GM23338 (cell line): ENCODE data around the gene UVSSA. TPM values are rescaled to one million over a fixed set of nuclear protein-coding genes. Genes with fewer than 3 reads are reported as not detected.
"Not testable (repeated sequence)": the region's sequence is repeated elsewhere in the genome, so short reads cannot be mapped to it uniquely, and the experiment has no call there.

Source experiments
- ATAC-seq: fragments of 200-7000 bp; cut with Tn5 transposase; 3 replicates; pipeline ENCODE4 v1.9.1; 2020
- DNase-seq: peaks from one replicate; pipeline ENCODE4 v3.0.0-alpha.2; 2015; ENCODE audit warnings: low spot score
- H2AFZ ChIP-seq: fragments of 200-600 bp; sonication (generic); 2 replicates; pipeline ENCODE4 v1.8.0; 2016; ENCODE audit warnings: antibody characterized with exemption, mild to moderate bottlenecking, moderate library complexity
- H3F3A ChIP-seq: fragments of 200-600 bp; sonication (generic); replicated peaks from 2 replicates; pipeline ENCODE4 v1.8.0; 2017; ENCODE audit warnings: antibody characterized with exemption, mixed run types, low read depth
- H3K27ac ChIP-seq: fragments of 200-600 bp; sonication (generic); 2 replicates; pipeline ENCODE4 v1.6.1; 2016; ENCODE audit warnings: low read depth
- H3K27me3 ChIP-seq: fragments of 200-600 bp; sonication (generic); 2 replicates; pipeline ENCODE4 v1.8.0; 2016; ENCODE audit warnings: mild to moderate bottlenecking, mixed run types, moderate library complexity; ENCODE audit not compliant: insufficient read depth
- H3K36me3 ChIP-seq: fragments of 200-600 bp; sonication (generic); 2 replicates; pipeline ENCODE4 v1.8.0; 2016; ENCODE audit warnings: mild to moderate bottlenecking; ENCODE audit not compliant: insufficient read depth
- H3K4me1 ChIP-seq: fragments of 200-600 bp; sonication (generic); 2 replicates; pipeline ENCODE4 v1.8.0; 2016; ENCODE audit warnings: mild to moderate bottlenecking, moderate library complexity; ENCODE audit not compliant: insufficient read depth
- H3K4me2 ChIP-seq: fragments of 200-600 bp; sonication (generic); 2 replicates; pipeline ENCODE4 v1.7.1; 2017; ENCODE audit warnings: mixed run types
- H3K4me3 ChIP-seq: fragments of 200-600 bp; sonication (generic); 2 replicates; pipeline ENCODE4 v1.6.1; 2016; ENCODE audit warnings: mixed run types
- H3K79me2 ChIP-seq: fragments of 200-600 bp; sonication (generic); replicated peaks from 2 replicates; pipeline ENCODE4 v1.8.0; 2017; ENCODE audit warnings: mild to moderate bottlenecking; ENCODE audit not compliant: insufficient read depth
- H3K9me2 ChIP-seq: fragments of 200-600 bp; sonication (generic); 2 replicates; pipeline ENCODE4 v1.8.0; 2017; ENCODE audit not compliant: insufficient read depth
- H4K20me1 ChIP-seq: fragments of 200-600 bp; sonication (generic); replicated peaks from 2 replicates; pipeline ENCODE4 v1.8.0; 2017; ENCODE audit warnings: mild to moderate bottlenecking; ENCODE audit not compliant: insufficient read depth
- H3K27ac Mint-ChIP-seq: 2 replicates; pipeline ENCODE4 v1.8.0; 2020; ENCODE audit warnings: inconsistent platforms, mild to moderate bottlenecking, moderate library complexity, mixed read lengths
- H3K27me3 Mint-ChIP-seq: 3 replicates; pipeline ENCODE4 v1.8.0; 2022; ENCODE audit warnings: low read depth, mild to moderate bottlenecking, moderate library complexity, mixed read lengths, inconsistent platforms; ENCODE audit not compliant: insufficient read depth, poor library complexity
- H3K36me3 Mint-ChIP-seq: 3 replicates; pipeline ENCODE4 v1.8.0; 2021; ENCODE audit warnings: low read depth, mild to moderate bottlenecking, inconsistent platforms, moderate library complexity, mixed read lengths
- H3K4me1 Mint-ChIP-seq: 3 replicates; pipeline ENCODE4 v1.8.0; 2020; ENCODE audit warnings: mild to moderate bottlenecking, inconsistent platforms, mixed read lengths
- H3K4me3 Mint-ChIP-seq: 3 replicates; pipeline ENCODE4 v1.8.0; 2021; ENCODE audit warnings: moderate library complexity, mild to moderate bottlenecking, inconsistent platforms, mixed read lengths
- H3K9me3 Mint-ChIP-seq: 3 replicates; pipeline ENCODE4 v1.8.0; 2020; ENCODE audit warnings: moderate library complexity, mild to moderate bottlenecking, inconsistent platforms, mixed read lengths
- CTCF ChIP-seq, 2 experiments: fragments of 200-600 bp in 1 of 2; sonication (generic) in 1 of 2; conservative IDR thresholded peaks; 2 replicates each; pipeline versions ENCODE4 v1.5.1 to v1.6.1; 2016 to 2017; ENCODE audit warnings: antibody characterized with exemption in 2 of 2, low read depth in 2 of 2, mild to moderate bottlenecking in 2 of 2, moderate library complexity in 1 of 2
- JUNB ChIP-seq: IDR thresholded peaks from one replicate; pipeline ENCODE4 v1.6.1; 2016; ENCODE audit warnings: antibody characterized with exemption; ENCODE audit not compliant: unreplicated experiment
- NANOG ChIP-seq: IDR thresholded peaks from 2 replicates; pipeline ENCODE4 v1.6.1; 2016; ENCODE audit warnings: antibody characterized with exemption, borderline replicate concordance
- STAT1 ChIP-seq: IDR thresholded peaks from one replicate; pipeline ENCODE4 v1.6.1; 2016; ENCODE audit warnings: antibody characterized with exemption; ENCODE audit not compliant: unreplicated experiment
- ZNF331 ChIP-seq: fragments of 250-450 bp; sonication (Bioruptor Pico); IDR thresholded peaks from 2 replicates; pipeline ENCODE4 v1.5.0; 2020; ENCODE audit warnings: low read depth, mild to moderate bottlenecking, moderate library complexity
- ZNF462 ChIP-seq: fragments of 250-450 bp; sonication (Bioruptor Pico); IDR thresholded peaks from 2 replicates; pipeline ENCODE4 v1.5.0; 2020; ENCODE audit warnings: mild to moderate bottlenecking, moderate library complexity
- polyA plus RNA-seq: library from polyadenylated mRNA; unstranded; fragments of >200 nt; fragmentation: Nextera tagmentation; extraction: Ambion mirVana; gene quantifications from 2 replicates; pipeline ENCODE4 v1.2.1, GENCODE V29; 2016
- total RNA-seq: library from RNA; depleted of rRNA; stranded (reverse); fragments of >200 nt; shearing (Covaris generic); gene quantifications from 2 replicates; pipeline ENCODE4 v1.2.3, GENCODE V29; 2014

The UVSSA gene
- total and polyA plus RNA-seq, 2 experiments from 2014 or later: 6.5 to 27.7 TPM

DNA sequence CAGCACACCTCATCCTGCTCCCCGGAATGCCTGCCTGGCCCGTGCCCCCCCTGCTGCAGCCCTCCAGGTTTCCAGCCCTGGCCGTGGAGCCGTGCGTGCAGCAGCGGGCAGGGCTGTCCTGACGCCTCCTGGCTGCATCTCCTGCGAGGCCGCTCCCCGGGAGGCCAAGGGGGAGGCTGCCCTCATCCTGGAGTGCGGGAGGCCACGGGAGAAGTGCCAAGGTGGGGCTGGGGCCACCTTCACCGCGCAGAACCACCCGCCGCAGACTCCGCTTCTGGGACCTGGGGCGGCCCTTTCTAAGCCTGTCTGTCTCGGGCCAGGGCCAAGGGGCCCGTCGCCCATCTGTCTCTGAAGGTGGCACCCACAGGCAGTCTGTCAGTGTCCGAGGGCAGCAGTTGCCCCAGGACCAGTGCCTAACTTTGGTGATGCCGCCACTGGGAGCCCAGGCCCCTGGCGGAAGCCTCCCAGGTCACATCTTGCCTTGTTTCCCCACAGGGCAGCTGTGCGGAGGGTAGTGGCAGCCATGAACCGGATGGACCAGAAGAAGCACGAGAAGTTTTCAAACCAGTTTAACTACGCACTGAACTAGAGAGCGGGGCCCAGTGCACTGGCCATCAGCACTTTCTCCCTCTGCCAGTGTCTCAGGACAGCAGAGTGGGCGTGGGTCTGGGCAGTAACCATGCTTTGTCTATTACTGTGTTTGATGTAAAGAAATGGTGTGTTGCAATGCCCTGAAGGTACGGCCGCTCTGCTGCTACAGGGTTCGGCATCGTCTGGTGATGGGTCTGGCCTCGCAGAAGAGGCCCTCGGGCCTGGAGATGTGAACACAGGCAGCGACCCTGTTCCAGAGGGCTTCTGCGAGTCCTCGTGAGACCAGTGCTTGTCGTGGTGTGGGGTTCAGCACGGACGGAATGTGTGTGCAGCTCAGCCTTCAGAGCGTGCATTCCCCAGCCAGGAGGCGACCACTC, 38.6 kb downstream of the UVSSA start:
- no peaks in the 10 kb centered on the region for H3K27me3 Mint-ChIP-seq
- DNase-seq (no peak), ATAC-seq (no peak)
- no peak overlapping the region for H2AFZ ChIP-seq
- H4K20me1 ChIP-seq: no peaks in the 10 kb centered on the region
- H3K4me1 ChIP-seq: no peaks in the 10 kb centered on the region
- no peaks in the 10 kb centered on the region for H3K27me3 ChIP-seq
- H3K36me3 ChIP-seq: no peaks in the 10 kb centered on the region
- peaks cover 6% of the 10 kb centered on the region; the same call in 1 of the 3 replicates for H3K9me3 Mint-ChIP-seq
- H3K4me3 ChIP-seq: no peak overlapping the region
- peaks cover 8% of the 10 kb centered on the region; the same call in 1 of the 3 replicates for H3K36me3 Mint-ChIP-seq
- no peaks in the 10 kb centered on the region for H3K4me1 Mint-ChIP-seq
- no peaks in the 10 kb centered on the region for H3K79me2 ChIP-seq
- no peaks in the 10 kb centered on the region for H3F3A ChIP-seq
- no peak overlapping the region for H3K4me2 ChIP-seq
- H3K9me2 ChIP-seq: no peaks in the 10 kb centered on the region
- no peak overlapping the region for H3K27ac Mint-ChIP-seq
- TF ChIP-seq JUNB: no peak
- no peak for TF ChIP-seq NANOG
- TF ChIP-seq STAT1: no peak
- no peak for TF ChIP-seq CTCF (conservative IDR thresholded peaks at IDR 0.05; ENCODE audit: low read depth in 2 of 2)
- no peak for TF ChIP-seq ZNF331 (CRISPR knock-in tag)
- TF ChIP-seq ZNF462 (CRISPR knock-in tag): no peak
- no peak overlapping the region for H3K27ac ChIP-seq
- H3K4me3 Mint-ChIP-seq: no peak overlapping the region

- H3K27ac ChIP-seq, H3K4me1 ChIP-seq, ATAC-seq, H3K9me2 ChIP-seq, H3K27me3 ChIP-seq, H2AFZ ChIP-seq, H3K36me3 ChIP-seq, DNase-seq, H3K4me3 Mint-ChIP-seq, H3K79me2 ChIP-seq, H3K4me3 ChIP-seq, H3K4me2 ChIP-seq, H3K4me1 Mint-ChIP-seq, H3K27me3 Mint-ChIP-seq, H3K27ac Mint-ChIP-seq, H3F3A ChIP-seq, H4K20me1 ChIP-seq: not testable (repeated sequence)
- Mint-ChIP-seq H3K36me3 (peaks cover 25% of the 10 kb centered on the region), H3K9me3 (peaks cover 22% of the 10 kb centered on the region)
Measured at GRCh38 chr4:1393363-1393762, 46.4 kb downstream of the UVSSA start.
